B cell (primary cell): ENCODE results near the gene HAUS2. TPM values are rescaled to one million over a fixed set of nuclear protein-coding genes. Genes with fewer than 3 reads are reported as not detected.
"Not testable (repeated sequence)": the region's sequence is repeated elsewhere in the genome, so short reads cannot be mapped to it uniquely, and the experiment has no call there.

ENCODE experiments used
- ATAC-seq: fragments of 200-7000 bp; cut with Tn5 transposase; one replicate; pipeline ENCODE4 v1.10.0; 2021; ENCODE audit warnings: low read depth, mild to moderate bottlenecking, moderate number of reproducible peaks, moderate library complexity
- CTCF ChIA-PET: fragments of 350-600 bp; sonication (Branson Sonifier 250); formaldehyde crosslinking; loops from one replicate; lab custom pipeline; 2021; ENCODE audit warnings: antibody characterized with exemption, inconsistent platforms; lab: Charles Lee
- POLR2A ChIA-PET: fragments of 350-600 bp; sonication (Branson Sonifier 250); formaldehyde crosslinking; loops from one replicate; lab custom pipeline; 2021; ENCODE audit warnings: antibody characterized with exemption; lab: Charles Lee
- DNase-seq: peaks from one replicate; pipeline ENCODE4 v3.0.0; 2013
- H2AFZ ChIP-seq: 2 replicates; pipeline ENCODE4 v1.6.1; 2012; ENCODE audit warnings: mild to moderate bottlenecking, low read depth, low read length; ENCODE audit not compliant: insufficient read depth, poor library complexity, severe bottlenecking
- H3K27ac ChIP-seq, 2 donors: 1 replicate in 1 of 2; 2 replicates in 1 of 2; pipeline ENCODE4 v1.5.1; 2012 to 2013; ENCODE audit warnings: low read length in 2 of 2, mild to moderate bottlenecking in 2 of 2, moderate library complexity in 1 of 2
- H3K27me3 ChIP-seq, 4 experiments: fragments of 200-600 bp in 1 of 4; sonication (generic) in 1 of 4; replicated peaks in 1 of 4; 1 replicate in 2 of 4; 2 replicates in 2 of 4; pipeline versions ENCODE4 v1.6.1 to v1.7.0; 2013 to 2016; ENCODE audit warnings: low read length in 3 of 4, mild to moderate bottlenecking in 2 of 4, mixed read lengths in 1 of 4, moderate library complexity in 1 of 4; ENCODE audit not compliant: insufficient read depth in 4 of 4, control insufficient read depth in 3 of 4; ENCODE audit errors: control extremely low read depth in 1 of 4
- H3K36me3 ChIP-seq, 2 experiments: replicated peaks in 1 of 2; 1 replicate in 1 of 2; 2 replicates in 1 of 2; pipeline versions ENCODE4 v1.6.1 to v1.7.1; 2013; ENCODE audit warnings: low read length in 1 of 2; ENCODE audit not compliant: insufficient read depth in 2 of 2, control insufficient read depth in 1 of 2; ENCODE audit errors: control extremely low read depth in 1 of 2, extremely low read depth in 1 of 2
- H3K4me1 ChIP-seq, 2 donors: fragments of 200-600 bp in 1 of 2; sonication (generic) in 1 of 2; 1 replicate in 1 of 2; 2 replicates in 1 of 2; pipeline versions ENCODE4 v1.5.1 to v1.6.1; 2013 to 2017; ENCODE audit warnings: low read length in 2 of 2; ENCODE audit not compliant: control insufficient read depth in 2 of 2, insufficient read depth in 2 of 2
- H3K4me2 ChIP-seq: replicated peaks from 2 replicates; pipeline ENCODE3; 2012; ENCODE audit warnings: mild to moderate bottlenecking, low read depth, low read length; ENCODE audit not compliant: poor library complexity, severe bottlenecking
- H3K4me3 ChIP-seq, 5 experiments: fragments of 200-600 bp in 1 of 5; sonication (generic) in 1 of 5; 1 replicate in 3 of 5; 2 replicates in 2 of 5; pipeline versions ENCODE4 v1.5.1 to v1.7.0; 2011 to 2016; ENCODE audit warnings: low read length in 4 of 5, mild to moderate bottlenecking in 4 of 5, low read depth in 2 of 5, control low read depth in 1 of 5, moderate library complexity in 1 of 5; ENCODE audit not compliant: insufficient read depth in 1 of 5; ENCODE audit errors: control extremely low read depth in 1 of 5, extremely low read depth in 1 of 5
- H3K79me2 ChIP-seq: fragments of 200-600 bp; sonication (generic); one replicate; pipeline ENCODE4 v1.6.0; 2016; ENCODE audit warnings: low read length; ENCODE audit not compliant: control insufficient read depth, insufficient read depth
- H3K9ac ChIP-seq: fragments of 200-600 bp; sonication (generic); 2 replicates; pipeline ENCODE4 v1.6.1; 2017; ENCODE audit warnings: mild to moderate bottlenecking, low read length, moderate library complexity
- H3K9me3 ChIP-seq, 3 donors: one replicate each; pipeline versions ENCODE4 v1.6.1 to v1.7.1; 2013; ENCODE audit warnings: low read length in 2 of 3; ENCODE audit not compliant: control insufficient read depth in 2 of 3, insufficient read depth in 1 of 3; ENCODE audit errors: control extremely low read depth in 1 of 3
- H4K20me1 ChIP-seq: 2 replicates; pipeline ENCODE4 v1.6.0; 2012; ENCODE audit warnings: mild to moderate bottlenecking, low read length; ENCODE audit not compliant: insufficient read depth, control insufficient read depth, poor library complexity, severe bottlenecking
- H3K27ac Mint-ChIP-seq: one replicate; pipeline ENCODE4 v1.8.0; 2021; ENCODE audit warnings: mixed read lengths
- H3K27me3 Mint-ChIP-seq: one replicate; pipeline ENCODE4 v1.8.0; 2021; ENCODE audit warnings: mixed read lengths
- H3K4me1 Mint-ChIP-seq: one replicate; pipeline ENCODE4 v1.8.0; 2021; ENCODE audit warnings: mixed read lengths
- H3K4me3 Mint-ChIP-seq: one replicate; pipeline ENCODE4 v1.8.0; 2021; ENCODE audit warnings: mixed read lengths
- H3K9me3 Mint-ChIP-seq: one replicate; pipeline ENCODE4 v1.8.0; 2022; ENCODE audit warnings: mixed read lengths; ENCODE audit not compliant: insufficient read depth
- EZH2 ChIP-seq: IDR thresholded peaks from 2 replicates; pipeline ENCODE4 v1.6.1; 2012; ENCODE audit warnings: borderline replicate concordance, low read depth, mild to moderate bottlenecking, moderate library complexity, low read length; ENCODE audit not compliant: insufficient read depth, poor library complexity, severe bottlenecking
- WGBS: methylation state at CpG from one replicate; pipeline ENCODE4 v1.1.5; 2013; ENCODE audit warnings: missing lambda C conversion rate; ENCODE audit not compliant: insufficient coverage; 5-methylcytosine and 5-hydroxymethylcytosine counted together
- intact Hi-C: fragments of 100-400 bp; cut with micrococcal nuclease; formaldehyde crosslinking; loops from one replicate; pipeline ENCODE4 v1.10.0; 2022
- polyA plus RNA-seq: library from polyadenylated mRNA; depleted of rRNA; stranded (reverse); fragments of >200 nt; gene quantifications from 2 replicates; pipeline ENCODE4 v1.2.3, GENCODE V29; 2012
- total RNA-seq, 2 donors: library from RNA; stranded (reverse); fragments of 120-200 nt in 1 of 2; gene quantifications; 1 replicate in 1 of 2; 2 replicates in 1 of 2; pipeline versions ENCODE4 v1.2.3 to v1.2.4, GENCODE V29; 2013 to 2022
- TF ChIP-seq, protein P1 (sequence below): fragments of 200-600 bp; IDR thresholded peaks from one replicate; pipeline ENCODE4 v1.8.0; 2022; ENCODE audit warnings: antibody characterized with exemption, mild to moderate bottlenecking

Gene HAUS2
- total and polyA plus RNA-seq, 2 donors (not counting 1 experiment from before 2014, with no cell fraction given), result 16.5 to 18.3 TPM

DNA sequence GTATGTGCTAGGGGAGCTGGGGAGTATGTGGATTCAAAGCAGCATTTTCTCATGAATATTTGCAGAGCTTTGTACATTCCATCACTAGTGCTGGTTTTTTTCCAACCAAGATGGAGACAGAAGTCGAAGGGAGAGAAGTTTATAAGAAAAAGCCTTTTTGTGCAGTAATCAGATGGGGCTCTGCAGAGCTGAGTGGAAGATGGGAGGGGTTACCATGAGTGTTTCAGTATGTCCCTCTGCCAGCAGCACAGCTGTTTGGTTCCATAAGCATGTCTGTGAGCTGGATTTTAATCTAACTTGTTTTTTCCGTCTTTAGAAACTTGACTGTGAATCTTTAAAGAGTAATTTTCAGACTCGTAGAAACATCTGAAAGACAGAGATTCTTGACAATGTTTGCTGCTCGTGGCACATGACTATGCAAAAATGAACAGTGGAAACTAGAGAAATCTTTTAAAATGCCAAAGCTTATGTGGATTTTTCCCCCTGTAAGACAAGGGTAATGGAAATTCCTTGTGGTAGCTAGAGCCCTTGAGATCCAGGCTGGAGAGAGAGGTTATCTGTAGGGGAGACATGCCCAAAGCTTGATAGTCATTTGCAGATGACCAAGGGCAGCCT lies 47.1 kb downstream of the HAUS2 start:
- ATAC-seq (no peak), DNase-seq (no peak)
- Mint-ChIP-seq H3K9me3 (no peaks in the 10 kb centered on the region), H3K27ac (no peak overlapping the region), H3K27me3 (no peaks in the 10 kb centered on the region), H3K4me3 (no peak overlapping the region), H3K4me1 (no peaks in the 10 kb centered on the region)
- Histone ChIP-seq H3K27ac (no peak overlapping the region), H3K4me1 (no peaks in the 10 kb centered on the region), H3K27me3 (no peaks in the 10 kb centered on the region), H4K20me1 (no peaks in the 10 kb centered on the region), H2AFZ (no peak overlapping the region), H3K36me3 (no peaks in the 10 kb centered on the region), H3K9me3 (no peaks in the 10 kb centered on the region), H3K4me2 (no peak overlapping the region), H3K4me3 (no peak overlapping the region), H3K79me2 (no peaks in the 10 kb centered on the region), H3K9ac (no peak overlapping the region)
- POLR2A ChIA-PET, result no interaction called here
- CTCF ChIA-PET, result interaction anchor here (1.3 kb wide), 1 partner anchor 10 kb away, joined by 3 read pairs; no protein-coding TSS in a partner anchor
- 67% methylated on average over 4 of the region's 4 CpGs for WGBS
- TF ChIP-seq, protein P1, sequence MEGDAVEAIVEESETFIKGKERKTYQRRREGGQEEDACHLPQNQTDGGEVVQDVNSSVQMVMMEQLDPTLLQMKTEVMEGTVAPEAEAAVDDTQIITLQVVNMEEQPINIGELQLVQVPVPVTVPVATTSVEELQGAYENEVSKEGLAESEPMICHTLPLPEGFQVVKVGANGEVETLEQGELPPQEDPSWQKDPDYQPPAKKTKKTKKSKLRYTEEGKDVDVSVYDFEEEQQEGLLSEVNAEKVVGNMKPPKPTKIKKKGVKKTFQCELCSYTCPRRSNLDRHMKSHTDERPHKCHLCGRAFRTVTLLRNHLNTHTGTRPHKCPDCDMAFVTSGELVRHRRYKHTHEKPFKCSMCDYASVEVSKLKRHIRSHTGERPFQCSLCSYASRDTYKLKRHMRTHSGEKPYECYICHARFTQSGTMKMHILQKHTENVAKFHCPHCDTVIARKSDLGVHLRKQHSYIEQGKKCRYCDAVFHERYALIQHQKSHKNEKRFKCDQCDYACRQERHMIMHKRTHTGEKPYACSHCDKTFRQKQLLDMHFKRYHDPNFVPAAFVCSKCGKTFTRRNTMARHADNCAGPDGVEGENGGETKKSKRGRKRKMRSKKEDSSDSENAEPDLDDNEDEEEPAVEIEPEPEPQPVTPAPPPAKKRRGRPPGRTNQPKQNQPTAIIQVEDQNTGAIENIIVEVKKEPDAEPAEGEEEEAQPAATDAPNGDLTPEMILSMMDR, result no peak
- TF ChIP-seq EZH2, result no peak
- intact Hi-C loops, result no loop called here

DNA sequence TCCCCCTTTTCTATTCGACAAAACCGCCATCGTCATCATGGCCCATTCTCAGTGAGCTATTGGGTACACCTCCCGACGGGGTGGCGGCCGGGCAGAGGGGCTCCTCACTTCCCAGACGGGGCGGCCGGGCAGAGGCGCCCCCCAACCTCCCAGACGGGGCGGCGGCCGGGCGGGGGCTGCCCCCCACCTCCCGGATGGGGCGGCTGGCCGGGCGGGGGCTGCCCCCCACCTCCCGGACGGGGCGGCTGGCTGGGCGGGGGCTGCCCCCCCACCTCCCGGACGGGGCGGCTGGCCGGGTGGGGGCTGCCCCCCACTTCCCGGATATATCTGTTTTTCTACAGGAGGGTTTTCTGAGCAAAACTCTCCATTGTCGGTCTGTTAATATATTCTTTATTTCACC lies 52.7 kb downstream of the HAUS2 start:
- H3K9me3 ChIP-seq, CTCF ChIA-PET: not testable (repeated sequence)
- 100% methylated on average over 3 of the region's 30 CpGs for WGBS

More for the DNA sequence above, 52.7 kb downstream of the HAUS2 start:
- H3K4me3 Mint-ChIP-seq, H3K27ac ChIP-seq, H3K9me3 Mint-ChIP-seq, DNase-seq, H3K27ac Mint-ChIP-seq, H3K36me3 ChIP-seq, H3K4me3 ChIP-seq, H3K9ac ChIP-seq, H4K20me1 ChIP-seq, ATAC-seq, H3K79me2 ChIP-seq, intact Hi-C loops, H2AFZ ChIP-seq, H3K4me2 ChIP-seq, H3K27me3 Mint-ChIP-seq, POLR2A ChIA-PET, H3K27me3 ChIP-seq: not testable (repeated sequence)
- H3K4me1 Mint-ChIP-seq, result peaks cover 37% of the 10 kb centered on the region
- H3K4me1 ChIP-seq, result peaks cover 18 to 24% of the 10 kb centered on the region in 2 donors
